GM18909 (cell line): ENCODE measurements around the gene PRCC.

ENCODE experiments used
- ATAC-seq: cut with Tn5 transposase; IDR thresholded peaks from one replicate; pipeline ENCODE4 v1.9.1; 2021; ENCODE audit warnings: mild to moderate bottlenecking; ENCODE audit not compliant: unreplicated experiment, poor library complexity

PRCC gene

DNA sequence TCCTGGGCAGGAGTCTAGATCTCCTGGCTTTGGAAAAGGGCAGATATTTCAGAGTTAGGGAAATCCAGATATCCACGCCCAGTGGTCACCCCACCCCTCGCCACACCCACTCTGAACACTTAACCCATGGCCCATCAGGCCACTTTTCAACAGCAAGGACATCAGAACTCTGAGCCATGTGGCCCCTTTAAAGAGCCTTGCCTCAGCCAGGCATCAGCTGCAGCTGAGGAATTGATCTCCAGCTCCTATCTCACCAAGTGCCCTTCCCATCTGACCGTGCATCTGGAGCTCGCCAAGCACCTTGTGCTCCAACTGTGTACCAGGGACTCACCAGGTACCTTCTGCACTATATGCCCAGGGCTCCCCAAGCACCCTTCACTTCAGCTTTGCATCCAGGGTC lies 69.6 kb downstream of the PRCC start:
- no peak for ATAC-seq

DNA sequence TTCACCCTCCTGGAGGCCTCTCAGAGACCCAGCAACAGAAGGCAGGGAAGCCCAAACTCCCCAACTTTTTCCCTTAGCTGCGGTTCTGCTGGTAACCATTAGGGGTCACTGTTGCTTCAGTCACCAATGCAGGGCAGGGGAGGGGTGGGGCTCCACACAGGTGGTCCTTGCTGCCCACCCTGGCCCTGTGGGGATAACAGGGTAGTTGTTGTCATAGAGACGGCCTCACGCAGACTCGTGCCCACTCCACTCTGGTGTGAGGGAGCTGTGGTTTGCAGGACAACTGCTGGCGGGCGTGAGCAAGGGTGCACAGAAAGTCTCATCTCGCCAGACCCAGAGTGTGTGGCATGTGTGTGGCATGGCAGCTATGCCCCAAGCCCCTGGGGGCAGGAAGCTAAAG lies 71.6 kb downstream of the PRCC start:
- no peak for ATAC-seq

- ATAC-seq = no peak
Observed at GRCh38 chr1:156839426-156840109, 72.2 kb downstream of the PRCC start.

- no peak for ATAC-seq
Observed at GRCh38 chr1:156840186-156840897, 73.0 kb downstream of the PRCC start.

GRCh38 chr1:156840898-156841279 lies 73.6 kb downstream of the PRCC start:
- ATAC-seq = no peak

DNA sequence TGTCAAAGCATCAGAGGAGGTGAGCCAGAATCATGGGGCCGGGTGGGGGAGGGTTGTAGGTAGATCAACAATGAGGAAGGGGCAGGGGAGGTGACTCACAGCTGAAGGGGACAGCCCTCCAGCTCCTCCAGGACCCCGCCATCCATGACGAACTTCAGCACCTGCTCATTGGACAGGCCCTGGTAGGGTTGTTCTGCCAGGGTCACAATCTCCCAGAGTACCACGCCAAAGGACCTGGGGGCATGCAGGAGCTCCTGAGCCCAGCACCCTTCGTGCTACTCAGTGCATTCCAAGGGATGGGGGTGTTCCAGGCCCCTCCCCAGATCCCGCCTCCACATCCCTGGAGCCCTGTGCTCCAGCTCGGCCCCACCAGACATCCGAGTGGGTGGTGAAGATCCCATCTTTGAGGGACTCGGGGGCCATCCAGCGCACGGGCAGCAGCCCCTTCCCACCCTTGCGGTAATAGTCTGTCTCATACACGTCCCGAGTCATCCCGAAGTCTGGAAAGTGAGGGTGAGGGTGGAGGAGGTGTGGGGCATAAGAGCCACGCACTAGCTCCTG lies 74.0 kb downstream of the PRCC start:
- ATAC-seq = no peak

DNA sequence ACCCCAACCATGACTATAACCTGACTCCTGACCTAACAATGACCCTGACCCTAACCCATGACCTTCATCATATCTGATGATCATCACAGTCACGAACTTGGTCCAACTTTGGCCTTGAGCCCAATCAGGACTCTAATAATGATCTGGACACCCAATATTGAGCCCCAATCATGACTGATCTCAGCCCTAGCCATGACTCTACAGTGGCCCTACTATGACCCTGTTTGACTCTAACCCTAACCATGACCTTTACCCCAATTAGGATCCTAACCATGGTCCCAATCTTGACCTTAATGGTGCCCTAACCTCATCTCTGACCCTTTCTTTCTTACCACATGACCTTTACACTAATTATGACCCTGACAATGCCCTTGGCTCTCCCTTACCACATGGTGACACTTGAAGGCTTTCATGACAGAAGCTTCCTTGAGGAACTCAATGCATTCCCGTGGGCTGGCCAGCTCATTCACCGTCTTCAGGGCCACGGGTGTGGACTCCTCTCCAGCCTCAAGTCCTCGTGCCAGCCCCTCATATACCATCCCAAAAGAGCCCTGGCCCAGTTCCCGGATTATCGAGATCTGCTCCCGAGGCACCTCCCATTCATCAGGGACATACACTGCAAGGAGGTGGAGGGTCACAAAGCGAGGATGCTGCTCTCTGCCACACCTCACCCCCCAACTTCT lies 75.4 kb downstream of the PRCC start:
- no peak for ATAC-seq

DNA sequence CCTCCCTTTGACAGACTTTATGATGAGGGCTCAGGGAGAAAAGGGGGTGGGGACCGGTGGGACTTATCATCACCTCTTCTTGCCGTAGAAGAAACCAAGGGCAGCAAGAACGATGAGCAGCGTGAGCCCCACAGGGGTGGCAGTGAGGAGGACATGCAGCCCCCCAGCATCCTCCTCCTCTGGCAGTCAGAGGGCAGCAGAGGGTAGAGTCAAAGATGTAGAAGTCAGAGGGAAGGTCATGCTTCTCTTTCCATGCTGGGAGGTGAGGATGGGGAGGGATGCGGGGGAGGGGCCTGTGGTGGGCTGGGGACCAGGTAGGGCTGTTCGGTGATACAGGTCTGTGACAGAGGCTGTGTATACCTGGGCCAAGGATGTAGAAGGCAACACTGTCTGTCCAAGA lies 76.8 kb downstream of the PRCC start:
- no peak for ATAC-seq

GRCh38 chr1:156844638-156845037 lies 77.3 kb downstream of the PRCC start:
- ATAC-seq = no peak

DNA sequence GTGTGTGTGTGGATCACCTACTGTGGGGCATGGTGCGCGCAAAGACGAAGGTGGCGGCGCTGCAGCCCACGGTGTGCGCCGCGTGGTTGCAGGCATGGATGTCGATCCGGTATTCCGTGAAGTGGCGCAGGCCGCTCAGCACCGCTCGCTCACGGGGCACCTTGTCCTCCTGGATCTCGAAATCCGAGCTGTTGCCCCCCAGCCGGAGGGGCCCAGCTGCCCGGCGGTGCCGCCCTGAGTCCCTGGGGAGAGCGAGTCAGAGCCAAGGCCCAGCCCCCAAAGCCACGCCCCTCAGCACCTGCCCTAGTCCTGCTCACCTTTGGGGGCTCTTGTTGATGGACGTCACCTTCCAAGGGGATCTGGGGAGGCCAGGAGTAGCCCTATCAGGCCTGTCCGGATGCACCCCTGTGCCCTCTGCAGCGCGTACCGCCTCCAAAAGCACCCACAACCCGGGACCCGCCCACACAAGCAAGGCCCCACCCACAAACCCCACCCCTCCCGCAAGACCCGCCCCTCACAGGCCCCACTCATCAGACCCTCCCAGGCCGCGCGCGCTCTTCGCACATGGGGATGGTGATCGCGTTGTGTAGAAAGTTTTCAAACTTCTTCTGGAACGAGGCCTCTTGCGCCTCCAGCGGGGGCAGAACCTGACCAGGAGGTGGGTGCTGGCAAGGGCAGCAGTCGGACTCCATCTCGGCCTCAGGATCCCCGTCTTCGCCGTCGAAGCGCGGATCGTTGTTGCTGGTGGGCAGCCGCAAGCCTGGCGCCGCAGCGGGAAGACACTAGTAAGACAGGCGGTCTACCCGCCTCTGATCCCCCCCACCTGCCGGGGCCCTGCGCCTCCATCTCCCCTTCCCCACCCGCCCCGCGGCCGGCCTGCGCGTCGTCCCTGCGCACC lies 78.0 kb downstream of the PRCC start:
- no peak for ATAC-seq

GRCh38 chr1:156845953-156846545 lies 78.7 kb downstream of the PRCC start:
- ATAC-seq = no peak

DNA sequence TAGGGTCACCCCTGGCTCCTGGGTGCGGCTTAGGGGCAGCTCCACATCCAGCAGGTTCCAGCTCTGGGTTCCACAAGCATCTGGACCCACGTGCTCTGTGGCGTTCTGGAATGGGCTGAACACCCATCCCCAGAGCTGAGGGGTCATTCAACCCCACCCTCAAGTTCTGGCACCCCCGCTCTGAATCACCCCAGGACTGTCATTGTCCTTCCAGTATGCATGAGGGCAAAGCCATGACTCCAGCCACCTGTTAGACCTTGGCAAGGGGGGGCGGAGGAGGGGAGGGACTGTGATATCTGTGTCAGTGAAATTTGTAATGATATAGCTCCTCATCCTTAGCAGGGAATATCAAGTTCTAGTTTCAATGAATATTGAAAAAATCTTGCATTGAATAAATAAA lies 79.3 kb downstream of the PRCC start:
- ATAC-seq = no peak

- no peak for ATAC-seq
Observed at GRCh38 chr1:156847591-156848460, 80.5 kb downstream of the PRCC start.

GRCh38 chr1:156848461-156849150 lies 81.3 kb downstream of the PRCC start:
- no peak for ATAC-seq

- ATAC-seq = no peak
Observed at GRCh38 chr1:156849151-156849496, 81.8 kb downstream of the PRCC start.
